ENCODE data around the gene CCNDBP1. TPM values are rescaled to one million over a fixed set of nuclear protein-coding genes. Genes with fewer than 3 reads are reported as not detected.
"Not testable (repeated sequence)": the region's sequence is repeated elsewhere in the genome, so short reads cannot be mapped to it uniquely, and the experiment has no call there.

The CCNDBP1 gene
- total and polyA plus RNA-seq, 2 donors, result 60.7 to 87.9 TPM

- H3K9me3 ChIP-seq (ENCODE audit: control insufficient read depth in 2 of 2, insufficient read depth in 1 of 2, low read length in 1 of 2), result no peaks in the 10 kb centered on the region
- no peaks in the 10 kb centered on the region for H3K36me3 ChIP-seq (ENCODE audit: control insufficient read depth in 2 of 2, insufficient read depth in 2 of 2, low read length in 1 of 2)
- no peaks in the 10 kb centered on the region for H3K27me3 ChIP-seq (ENCODE audit: control insufficient read depth in 2 of 2, insufficient read depth in 1 of 2, low read length in 1 of 2)
- WGBS, result 90% methylated on average over 16 of the region's 16 CpGs
- H3K27ac ChIP-seq (ENCODE audit: low read depth in 1 of 2, low read length in 1 of 2), result no peak overlapping the region
- no peak overlapping the region for H3K4me3 ChIP-seq (ENCODE audit: low read length in 2 of 2)
- no peak for DNase-seq (ENCODE audit: low read depth in 6 of 9, low spot score in 9 of 9)
- no peaks in the 10 kb centered on the region for H3K4me1 ChIP-seq (ENCODE audit: control insufficient read depth in 2 of 2, insufficient read depth in 2 of 2, low read length in 2 of 2)
These were observed 35.0 kb downstream of the CCNDBP1 start for GRCh38 chr15:43219929-43220928.

GRCh38 chr15:43220991-43221403, 35.8 kb downstream of the CCNDBP1 start, which contains the start of gene EPB42:
Gene EPB42 (minus strand): TSS chr15:43221018. CDS start chr15:43220825, 193 bp downstream.
- Histone ChIP-seq H3K9me3 (ENCODE audit: control insufficient read depth in 2 of 2, insufficient read depth in 1 of 2, low read length in 1 of 2) (no peaks in the 10 kb centered on the region), H3K27me3 (ENCODE audit: control insufficient read depth in 2 of 2, insufficient read depth in 1 of 2, low read length in 1 of 2) (no peaks in the 10 kb centered on the region), H3K27ac (ENCODE audit: low read depth in 1 of 2, low read length in 1 of 2) (no peak within 1 kb of the TSS), H3K36me3 (ENCODE audit: control insufficient read depth in 2 of 2, insufficient read depth in 2 of 2, low read length in 1 of 2) (no peaks in the 10 kb centered on the region), H3K4me3 (ENCODE audit: low read length in 2 of 2) (no peak within 1 kb of the TSS), H3K4me1 (ENCODE audit: control insufficient read depth in 2 of 2, insufficient read depth in 2 of 2, low read length in 2 of 2) (no peaks in the 10 kb centered on the region)
- DNase-seq (ENCODE audit: low read depth in 6 of 9, low spot score in 9 of 9), result no peak
- 83% methylated on average over 3 of the region's 3 CpGs for WGBS

GRCh38 chr15:43221422-43221821, 36.2 kb downstream of the CCNDBP1 start:
- Histone ChIP-seq H3K27ac (ENCODE audit: low read depth in 1 of 2, low read length in 1 of 2) (no peak overlapping the region), H3K9me3 (ENCODE audit: control insufficient read depth in 2 of 2, insufficient read depth in 1 of 2, low read length in 1 of 2) (no peaks in the 10 kb centered on the region), H3K36me3 (ENCODE audit: control insufficient read depth in 2 of 2, insufficient read depth in 2 of 2, low read length in 1 of 2) (no peaks in the 10 kb centered on the region), H3K4me1 (ENCODE audit: control insufficient read depth in 2 of 2, insufficient read depth in 2 of 2, low read length in 2 of 2) (no peaks in the 10 kb centered on the region), H3K4me3 (ENCODE audit: low read length in 2 of 2) (no peak overlapping the region), H3K27me3 (ENCODE audit: control insufficient read depth in 2 of 2, insufficient read depth in 1 of 2, low read length in 1 of 2) (no peaks in the 10 kb centered on the region)
- 96% methylated on average over 1 of the region's 1 CpG for WGBS
- DNase-seq (ENCODE audit: low read depth in 6 of 9, low spot score in 9 of 9), result no peak

- H3K4me3 ChIP-seq (ENCODE audit: low read length in 2 of 2), result no peak overlapping the region
- H3K9me3 ChIP-seq (ENCODE audit: control insufficient read depth in 2 of 2, insufficient read depth in 1 of 2, low read length in 1 of 2), result no peaks in the 10 kb centered on the region
- H3K36me3 ChIP-seq (ENCODE audit: control insufficient read depth in 2 of 2, insufficient read depth in 2 of 2, low read length in 1 of 2), result no peaks in the 10 kb centered on the region
- 44% methylated on average over 16 of the region's 16 CpGs for WGBS
- no peak overlapping the region for H3K27ac ChIP-seq (ENCODE audit: low read depth in 1 of 2, low read length in 1 of 2)
- no peaks in the 10 kb centered on the region for H3K4me1 ChIP-seq (ENCODE audit: control insufficient read depth in 2 of 2, insufficient read depth in 2 of 2, low read length in 2 of 2)
- no peaks in the 10 kb centered on the region for H3K27me3 ChIP-seq (ENCODE audit: control insufficient read depth in 2 of 2, insufficient read depth in 1 of 2, low read length in 1 of 2)
- DNase-seq (ENCODE audit: low read depth in 6 of 9, low spot score in 9 of 9), result peak; percentile 18 to 78 (median 51)
These were observed 40.2 kb downstream of the CCNDBP1 start for GRCh38 chr15:43225201-43225949.

- not testable (repeated sequence) for H3K27me3 ChIP-seq (ENCODE audit: control insufficient read depth in 2 of 2, insufficient read depth in 1 of 2, low read length in 1 of 2); H3K27ac ChIP-seq (ENCODE audit: low read depth in 1 of 2, low read length in 1 of 2); DNase-seq (ENCODE audit: low read depth in 6 of 9, low spot score in 9 of 9); H3K4me1 ChIP-seq (ENCODE audit: control insufficient read depth in 2 of 2, insufficient read depth in 2 of 2, low read length in 2 of 2); H3K36me3 ChIP-seq (ENCODE audit: control insufficient read depth in 2 of 2, insufficient read depth in 2 of 2, low read length in 1 of 2); H3K4me3 ChIP-seq (ENCODE audit: low read length in 2 of 2); H3K9me3 ChIP-seq (ENCODE audit: control insufficient read depth in 2 of 2, insufficient read depth in 1 of 2, low read length in 1 of 2)
- WGBS, result 32% methylated on average over 12 of the region's 12 CpGs
These were observed 40.7 kb downstream of the CCNDBP1 start for GRCh38 chr15:43225950-43226255.

- no peak overlapping the region for H3K27ac ChIP-seq (ENCODE audit: low read depth in 1 of 2, low read length in 1 of 2)
- no peak for DNase-seq (ENCODE audit: low read depth in 6 of 9, low spot score in 9 of 9)
- H3K9me3 ChIP-seq (ENCODE audit: control insufficient read depth in 2 of 2, insufficient read depth in 1 of 2, low read length in 1 of 2), result no peaks in the 10 kb centered on the region
- no peaks in the 10 kb centered on the region for H3K4me1 ChIP-seq (ENCODE audit: control insufficient read depth in 2 of 2, insufficient read depth in 2 of 2, low read length in 2 of 2)
- no peaks in the 10 kb centered on the region for H3K27me3 ChIP-seq (ENCODE audit: control insufficient read depth in 2 of 2, insufficient read depth in 1 of 2, low read length in 1 of 2)
- 98% methylated on average over 57 of the region's 57 CpGs for WGBS
- no peaks in the 10 kb centered on the region for H3K36me3 ChIP-seq (ENCODE audit: control insufficient read depth in 2 of 2, insufficient read depth in 2 of 2, low read length in 1 of 2)
- no peak overlapping the region for H3K4me3 ChIP-seq (ENCODE audit: low read length in 2 of 2)
These were observed 41.5 kb downstream of the CCNDBP1 start for GRCh38 chr15:43226436-43227305.

- Histone ChIP-seq H3K9me3 (ENCODE audit: control insufficient read depth in 2 of 2, insufficient read depth in 1 of 2, low read length in 1 of 2) (no peaks in the 10 kb centered on the region), H3K27ac (ENCODE audit: low read depth in 1 of 2, low read length in 1 of 2) (no peak overlapping the region), H3K36me3 (ENCODE audit: control insufficient read depth in 2 of 2, insufficient read depth in 2 of 2, low read length in 1 of 2) (no peaks in the 10 kb centered on the region), H3K4me3 (ENCODE audit: low read length in 2 of 2) (no peak overlapping the region), H3K27me3 (ENCODE audit: control insufficient read depth in 2 of 2, insufficient read depth in 1 of 2, low read length in 1 of 2) (no peaks in the 10 kb centered on the region), H3K4me1 (ENCODE audit: control insufficient read depth in 2 of 2, insufficient read depth in 2 of 2, low read length in 2 of 2) (no peaks in the 10 kb centered on the region)
- no peak for DNase-seq (ENCODE audit: low read depth in 6 of 9, low spot score in 9 of 9)
- 95% methylated on average over 5 of the region's 5 CpGs for WGBS
These were observed 44.8 kb downstream of the CCNDBP1 start for GRCh38 chr15:43229977-43230376.

- no peaks in the 10 kb centered on the region for H3K9me3 ChIP-seq (ENCODE audit: control insufficient read depth in 2 of 2, insufficient read depth in 1 of 2, low read length in 1 of 2)
- H3K27me3 ChIP-seq (ENCODE audit: control insufficient read depth in 2 of 2, insufficient read depth in 1 of 2, low read length in 1 of 2), result no peaks in the 10 kb centered on the region
- WGBS, result 65% methylated on average over 2 of the region's 2 CpGs
- no peak overlapping the region for H3K4me3 ChIP-seq (ENCODE audit: low read length in 2 of 2)
- no peaks in the 10 kb centered on the region for H3K36me3 ChIP-seq (ENCODE audit: control insufficient read depth in 2 of 2, insufficient read depth in 2 of 2, low read length in 1 of 2)
- H3K4me1 ChIP-seq (ENCODE audit: control insufficient read depth in 2 of 2, insufficient read depth in 2 of 2, low read length in 2 of 2), result no peaks in the 10 kb centered on the region
- no peak overlapping the region for H3K27ac ChIP-seq (ENCODE audit: low read depth in 1 of 2, low read length in 1 of 2)
- no peak for DNase-seq (ENCODE audit: low read depth in 6 of 9, low spot score in 9 of 9)
These were observed 45.5 kb downstream of the CCNDBP1 start for GRCh38 chr15:43230640-43231115.
